CD4-positive, CD25-positive, alpha-beta regulatory T cell (primary cell): ENCODE data around the gene OGFOD3. TPM values are rescaled to one million over a fixed set of nuclear protein-coding genes. Genes with fewer than 3 reads are reported as not detected.

Source experiments
- ATAC-seq, 2 donors: fragments of 150-1000 bp; cut with Tn5 transposase; one replicate each; pipeline ENCODE4 v1.10.0; 2021; ENCODE audit warnings: low read depth in 2 of 2, moderate number of reproducible peaks in 2 of 2, moderate library complexity in 1 of 2
- DNase-seq, 3 donors: peaks; one replicate each; pipeline versions ENCODE4 v3.0.0 to v3.0.0-alpha.2; 2012 to 2022; ENCODE audit warnings: mixed read lengths in 1 of 3
- H3K27ac ChIP-seq: one replicate; pipeline ENCODE4 v1.7.0; 2013; ENCODE audit warnings: mild to moderate bottlenecking, low read length; ENCODE audit not compliant: insufficient read depth, poor library complexity, severe bottlenecking
- H3K27me3 ChIP-seq: one replicate; pipeline ENCODE4 v1.7.0; 2013; ENCODE audit warnings: low read length; ENCODE audit not compliant: control insufficient read depth, insufficient read depth
- H3K36me3 ChIP-seq: one replicate; pipeline ENCODE4 v1.7.0; 2013; ENCODE audit warnings: mild to moderate bottlenecking, low read length, moderate library complexity; ENCODE audit not compliant: control insufficient read depth, insufficient read depth
- H3K4me1 ChIP-seq: 2 replicates; pipeline ENCODE4 v1.7.0; 2013; ENCODE audit warnings: mild to moderate bottlenecking, low read length; ENCODE audit not compliant: insufficient read depth, control insufficient read depth, poor library complexity, severe bottlenecking
- H3K4me3 ChIP-seq: one replicate; pipeline ENCODE4 v1.7.0; 2013; ENCODE audit warnings: low read depth, mild to moderate bottlenecking, low read length, moderate library complexity
- H3K9me3 ChIP-seq, 2 experiments: 1 replicate in 1 of 2; 2 replicates in 1 of 2; pipeline ENCODE4 v1.7.0; 2013; ENCODE audit warnings: low read length in 2 of 2, mild to moderate bottlenecking in 1 of 2, moderate library complexity in 1 of 2; ENCODE audit not compliant: control insufficient read depth in 2 of 2
- H3K27ac Mint-ChIP-seq, 3 donors: one replicate each; pipeline ENCODE4 v1.8.0; 2020 to 2022; ENCODE audit warnings: mild to moderate bottlenecking in 3 of 3, mixed read lengths in 3 of 3, moderate library complexity in 2 of 3
- H3K27me3 Mint-ChIP-seq: one replicate; pipeline ENCODE4 v1.8.0; 2022; ENCODE audit warnings: mild to moderate bottlenecking, mixed read lengths
- H3K36me3 Mint-ChIP-seq: one replicate; pipeline ENCODE4 v1.8.0; 2020; ENCODE audit warnings: mixed read lengths
- H3K4me1 Mint-ChIP-seq, 4 donors: one replicate each; pipeline ENCODE4 v1.8.0; 2020 to 2022; ENCODE audit warnings: mixed read lengths in 4 of 4, mild to moderate bottlenecking in 1 of 4
- H3K4me3 Mint-ChIP-seq, 4 donors: one replicate each; pipeline ENCODE4 v1.8.0; 2020 to 2022; ENCODE audit warnings: mild to moderate bottlenecking in 4 of 4, mixed read lengths in 4 of 4, moderate library complexity in 3 of 4
- H3K9me3 Mint-ChIP-seq, 7 donors: one replicate each; pipeline ENCODE4 v1.8.0; 2020 to 2022; ENCODE audit warnings: mixed read lengths in 7 of 7, mild to moderate bottlenecking in 3 of 7, moderate library complexity in 2 of 7
- polyA plus RNA-seq, 4 donors: library from polyadenylated mRNA; unstranded; fragments of 300-500 nt; fragmentation: Illumina TruSeq; gene quantifications; one replicate each; pipeline ENCODE4 v1.2.3, GENCODE V29; 2021
- total RNA-seq: library from RNA; stranded (reverse); gene quantifications from one replicate; pipeline ENCODE4 v1.2.3, GENCODE V29; 2022

The OGFOD3 gene
- total and polyA plus RNA-seq, 5 donors from 2014 or later: 13.9 to 32.9 (median 22.0) TPM

- Histone ChIP-seq H3K9me3 (no peaks in the 10 kb centered on the region), H3K36me3 (peaks cover 4% of the 10 kb centered on the region), H3K4me3 (no peak overlapping the region), H3K4me1 (no peaks in the 10 kb centered on the region), H3K27ac (no peak overlapping the region), H3K27me3 (no peaks in the 10 kb centered on the region)
- H3K36me3 Mint-ChIP-seq: peaks cover 10% of the 10 kb centered on the region
- no peak overlapping the region for H3K27ac Mint-ChIP-seq
- no peaks in the 10 kb centered on the region for H3K27me3 Mint-ChIP-seq
- no peak for ATAC-seq
- no peaks in the 10 kb centered on the region for H3K9me3 Mint-ChIP-seq
- H3K4me3 Mint-ChIP-seq: no peak overlapping the region
- no peak for DNase-seq
- H3K4me1 Mint-ChIP-seq: peaks cover 0 to 6% (median 4%) of the 10 kb centered on the region in 4 donors
Observed at GRCh38 chr17:82391496-82392066, 26.8 kb downstream of the OGFOD3 start.

GRCh38 chr17:82390860-82391435, 27.4 kb downstream of the OGFOD3 start:
- Histone ChIP-seq H3K27me3 (no peaks in the 10 kb centered on the region), H3K9me3 (no peaks in the 10 kb centered on the region), H3K27ac (no peak overlapping the region), H3K4me3 (no peak overlapping the region), H3K4me1 (no peaks in the 10 kb centered on the region), H3K36me3 (peaks cover 4% of the 10 kb centered on the region)
- H3K27me3 Mint-ChIP-seq: no peaks in the 10 kb centered on the region
- H3K27ac Mint-ChIP-seq: no peak overlapping the region
- H3K4me3 Mint-ChIP-seq: no peak overlapping the region
- H3K4me1 Mint-ChIP-seq: peaks cover 0 to 6% (median 2%) of the 10 kb centered on the region in 4 donors
- DNase-seq: no peak
- H3K36me3 Mint-ChIP-seq: peaks cover 5% of the 10 kb centered on the region
- no peaks in the 10 kb centered on the region for H3K9me3 Mint-ChIP-seq
- no peak for ATAC-seq

GRCh38 chr17:82390015-82390859, 28.1 kb downstream of the OGFOD3 start:
- no peak for ATAC-seq
- Histone ChIP-seq H3K27me3 (no peaks in the 10 kb centered on the region), H3K9me3 (no peaks in the 10 kb centered on the region), H3K27ac (no peak overlapping the region), H3K36me3 (peaks cover 4% of the 10 kb centered on the region), H3K4me3 (no peak overlapping the region), H3K4me1 (no peaks in the 10 kb centered on the region)
- no peaks in the 10 kb centered on the region for H3K27me3 Mint-ChIP-seq
- H3K9me3 Mint-ChIP-seq: no peaks in the 10 kb centered on the region
- peaks cover 0 to 6% (median 1%) of the 10 kb centered on the region in 4 donors for H3K4me1 Mint-ChIP-seq
- H3K4me3 Mint-ChIP-seq: no peak overlapping the region
- DNase-seq: no peak
- peaks cover 5% of the 10 kb centered on the region for H3K36me3 Mint-ChIP-seq
- H3K27ac Mint-ChIP-seq: no peak overlapping the region

- no peak for DNase-seq
Observed at GRCh38 chr17:82389379-82389778, 29.0 kb downstream of the OGFOD3 start.

GRCh38 chr17:82388922-82389283, 29.5 kb downstream of the OGFOD3 start:
- H3K4me3 ChIP-seq: no peak overlapping the region
- peaks cover 4% of the 10 kb centered on the region for H3K36me3 ChIP-seq
- Mint-ChIP-seq H3K36me3 (peaks cover 2% of the 10 kb centered on the region), H3K4me3 (no peak overlapping the region), H3K27ac (no peak overlapping the region), H3K4me1 (peaks cover 0 to 6% (median 1%) of the 10 kb centered on the region in 4 donors), H3K27me3 (peaks cover 1% of the 10 kb centered on the region), H3K9me3 (no peaks in the 10 kb centered on the region)
- DNase-seq (no peak), ATAC-seq (no peak)
- no peaks in the 10 kb centered on the region for H3K9me3 ChIP-seq
- H3K4me1 ChIP-seq: no peaks in the 10 kb centered on the region
- H3K27ac ChIP-seq: no peak overlapping the region
- no peaks in the 10 kb centered on the region for H3K27me3 ChIP-seq

More at GRCh38 chr17:82389379-82389778, 29.0 kb downstream of the OGFOD3 start:
- Histone ChIP-seq H3K4me1 (no peaks in the 10 kb centered on the region), H3K27me3 (no peaks in the 10 kb centered on the region), H3K36me3 (peaks cover 4% of the 10 kb centered on the region), H3K4me3 (no peak overlapping the region), H3K27ac (no peak overlapping the region), H3K9me3 (no peaks in the 10 kb centered on the region)
- no peak for ATAC-seq
- Mint-ChIP-seq H3K4me3 (no peak overlapping the region), H3K27me3 (no peaks in the 10 kb centered on the region), H3K36me3 (peaks cover 5% of the 10 kb centered on the region), H3K9me3 (no peaks in the 10 kb centered on the region), H3K4me1 (peaks cover 0 to 6% (median 1%) of the 10 kb centered on the region in 4 donors), H3K27ac (peak overlapping the region in 1 of 3 donors; percentile 14)

GRCh38 chr17:82388223-82388921, 30.0 kb downstream of the OGFOD3 start:
- ATAC-seq (no peak), DNase-seq (no peak)
- H3K4me1 Mint-ChIP-seq: peaks cover 0 to 6% (median 1%) of the 10 kb centered on the region in 4 donors
- no peaks in the 10 kb centered on the region for H3K9me3 ChIP-seq
- H3K27ac Mint-ChIP-seq: no peak overlapping the region
- H3K27me3 Mint-ChIP-seq: peaks cover 4% of the 10 kb centered on the region
- no peak overlapping the region for H3K27ac ChIP-seq
- H3K27me3 ChIP-seq: no peaks in the 10 kb centered on the region
- H3K36me3 ChIP-seq: peaks cover under 1% of the 10 kb centered on the region
- no peak overlapping the region for H3K4me3 Mint-ChIP-seq
- H3K4me3 ChIP-seq: no peak overlapping the region
- no peaks in the 10 kb centered on the region for H3K4me1 ChIP-seq
- no peaks in the 10 kb centered on the region for H3K36me3 Mint-ChIP-seq
- H3K9me3 Mint-ChIP-seq: no peaks in the 10 kb centered on the region

GRCh38 chr17:82387705-82388106, 30.7 kb downstream of the OGFOD3 start:
- no peak overlapping the region for H3K4me3 Mint-ChIP-seq
- H3K4me1 ChIP-seq: no peaks in the 10 kb centered on the region
- H3K27me3 Mint-ChIP-seq: peaks cover 4% of the 10 kb centered on the region
- H3K36me3 ChIP-seq: no peaks in the 10 kb centered on the region
- H3K27ac ChIP-seq: no peak overlapping the region
- no peak overlapping the region for H3K4me3 ChIP-seq
- DNase-seq: no peak
- peak overlapping the region in 1 of 3 donors; percentile 25 for H3K27ac Mint-ChIP-seq
- no peak for ATAC-seq
- no peaks in the 10 kb centered on the region for H3K9me3 ChIP-seq
- H3K27me3 ChIP-seq: no peaks in the 10 kb centered on the region
- H3K9me3 Mint-ChIP-seq: no peaks in the 10 kb centered on the region
- H3K36me3 Mint-ChIP-seq: no peaks in the 10 kb centered on the region
- H3K4me1 Mint-ChIP-seq: peaks cover 0 to 6% (median 1%) of the 10 kb centered on the region in 4 donors
